Measurements from ENCODE around the gene PDIA2.
"Not testable (repeated sequence)": the region's sequence is repeated elsewhere in the genome, so short reads cannot be mapped to it uniquely, and the experiment has no call there.

The PDIA2 gene

DNA sequence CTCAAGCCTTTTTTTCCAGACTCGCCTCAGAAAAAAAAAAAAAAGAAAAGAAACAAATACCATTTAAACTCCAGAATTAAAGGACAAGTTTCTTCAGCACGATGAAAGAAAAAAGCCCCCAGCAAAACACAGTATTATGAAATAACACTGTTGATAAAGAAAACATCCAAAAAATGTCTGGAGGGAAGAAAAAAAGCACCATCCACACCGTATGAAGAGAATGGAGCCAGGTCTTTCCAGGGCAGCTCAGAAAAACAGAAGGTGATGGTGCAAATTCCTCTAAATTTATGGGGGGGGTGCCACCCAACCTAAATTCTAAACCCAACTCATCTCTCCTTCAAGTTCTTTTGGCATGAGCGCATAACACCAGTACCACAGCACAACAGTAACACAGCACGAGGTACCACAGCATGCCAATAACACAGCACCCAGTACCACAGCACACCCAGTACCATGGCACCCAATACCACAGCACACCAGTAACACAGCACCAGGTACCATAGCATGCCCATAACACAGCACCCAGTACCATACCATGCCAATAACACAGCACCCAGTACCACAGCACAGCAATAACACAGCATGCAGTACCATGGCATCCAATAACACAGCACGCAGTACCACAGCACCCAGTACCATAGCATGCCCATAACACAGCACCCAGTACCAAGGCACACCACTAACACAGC lies 50.6 kb downstream of the PDIA2 start:
- no peak for DNase-seq

DNA sequence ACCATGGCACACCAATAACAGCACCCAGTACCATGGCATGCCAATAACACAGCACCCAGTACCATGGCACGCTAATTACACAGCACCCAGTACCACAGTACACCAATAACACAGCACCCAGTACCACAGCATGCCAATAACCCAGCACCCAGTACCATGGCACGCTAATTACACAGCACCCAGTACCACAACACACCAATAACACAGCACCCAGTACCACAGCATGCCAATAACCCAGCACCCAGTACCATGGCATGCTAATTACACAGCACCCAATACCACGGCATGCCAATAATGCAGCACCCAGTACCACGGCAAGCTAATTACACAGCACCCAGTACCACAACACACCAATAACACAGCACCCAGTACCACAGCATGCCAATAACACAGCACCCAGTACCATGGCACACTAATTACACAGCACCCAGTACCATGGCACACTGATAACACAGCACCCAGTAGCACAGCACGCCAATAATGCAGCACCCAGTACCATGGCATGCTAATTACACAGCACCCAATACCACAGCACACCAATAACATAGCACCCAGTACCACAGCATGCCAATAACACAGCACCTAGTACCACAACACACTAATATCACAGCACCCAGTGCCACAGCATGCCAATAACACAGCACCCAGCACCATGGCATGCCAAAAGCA lies 51.3 kb downstream of the PDIA2 start:
- not testable (repeated sequence) for DNase-seq

DNA sequence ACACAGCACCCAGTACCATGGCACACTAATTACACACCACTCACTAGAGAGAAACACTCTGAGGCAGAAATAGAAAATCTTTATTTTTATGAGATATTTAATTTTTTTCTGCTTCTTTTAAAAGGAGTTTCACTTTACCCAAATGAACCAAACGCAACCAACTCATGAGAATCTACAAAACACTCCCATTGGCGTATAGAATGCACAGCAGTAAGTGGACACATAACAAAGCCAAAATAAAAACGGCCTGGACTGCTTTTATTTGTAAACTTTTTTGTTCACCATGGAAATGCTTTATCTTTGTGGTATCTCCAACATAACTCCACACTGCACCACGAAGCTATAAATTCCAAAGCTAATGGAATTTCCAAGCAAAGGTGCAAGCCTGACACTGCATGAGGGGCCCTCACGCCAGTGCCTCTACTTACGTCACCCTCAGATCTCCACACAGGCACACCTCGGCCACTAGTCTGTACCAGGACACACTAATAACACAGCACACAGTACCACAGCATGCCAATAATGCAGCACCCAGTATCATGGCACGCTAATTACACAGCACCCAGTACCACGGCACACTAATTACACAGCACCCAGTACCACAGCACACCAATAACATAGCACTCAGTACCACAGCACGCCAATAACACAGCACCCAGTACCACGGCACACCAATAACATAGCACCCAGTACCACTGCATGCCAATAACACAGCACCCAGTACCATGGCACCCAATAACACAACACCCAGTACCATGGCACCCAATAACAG lies 52.1 kb downstream of the PDIA2 start:
- not testable (repeated sequence) for DNase-seq

DNA sequence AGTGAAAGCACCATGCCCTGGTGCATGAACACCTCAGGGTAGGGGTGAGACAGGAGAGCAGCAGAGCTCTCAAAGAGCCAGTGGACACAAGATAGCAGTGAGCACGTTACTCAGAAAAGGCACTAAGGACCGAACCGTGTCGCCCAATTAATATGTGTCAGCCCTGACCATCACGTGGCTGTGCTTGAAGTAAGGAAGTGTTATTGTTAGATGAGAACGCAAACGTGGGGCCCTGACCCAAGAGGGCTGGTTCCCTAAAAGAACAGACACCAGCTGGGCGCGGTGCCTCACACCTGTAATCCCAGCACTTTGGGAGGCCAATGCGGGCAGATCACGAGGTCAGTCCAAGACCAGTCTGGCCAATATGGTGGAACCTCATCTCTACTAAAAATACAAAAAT lies 53.3 kb downstream of the PDIA2 start:
- DNase-seq = no peak

Data from midbrain (tissue), 1 donor.